Sigmoid colon (tissue), 4 donors: ENCODE data around the gene UCMA.

Source experiments
- EP300 ChIP-seq, 4 donors: sonication (generic); formaldehyde crosslinking; IDR thresholded peaks; one replicate each; pipeline ENCODE4 v1.6.1; 2017; ENCODE audit warnings: antibody characterized with exemption in 4 of 4
- POLR2A ChIP-seq, 2 donors: fragments of 450-650 bp; IDR thresholded peaks; one replicate each; pipeline ENCODE4 v1.6.1; 2016; ENCODE audit warnings: antibody characterized with exemption in 2 of 2, mild to moderate bottlenecking in 2 of 2, moderate library complexity in 2 of 2
- POLR2AphosphoS5 ChIP-seq, 4 donors: sonication (generic); formaldehyde crosslinking; IDR thresholded peaks; one replicate each; pipeline ENCODE4 v1.6.1; 2017; ENCODE audit warnings: antibody characterized with exemption in 4 of 4
- TF ChIP-seq, protein P1 (sequence below), 4 experiments: fragments of 450-650 bp in 3 of 4; fragments of 200-600 bp in 1 of 4; IDR thresholded peaks; one replicate each; pipeline ENCODE4 v1.5.1; 2016 to 2019; ENCODE audit warnings: antibody characterized with exemption in 4 of 4, mild to moderate bottlenecking in 3 of 4, moderate library complexity in 2 of 4

- TF ChIP-seq, protein P1, sequence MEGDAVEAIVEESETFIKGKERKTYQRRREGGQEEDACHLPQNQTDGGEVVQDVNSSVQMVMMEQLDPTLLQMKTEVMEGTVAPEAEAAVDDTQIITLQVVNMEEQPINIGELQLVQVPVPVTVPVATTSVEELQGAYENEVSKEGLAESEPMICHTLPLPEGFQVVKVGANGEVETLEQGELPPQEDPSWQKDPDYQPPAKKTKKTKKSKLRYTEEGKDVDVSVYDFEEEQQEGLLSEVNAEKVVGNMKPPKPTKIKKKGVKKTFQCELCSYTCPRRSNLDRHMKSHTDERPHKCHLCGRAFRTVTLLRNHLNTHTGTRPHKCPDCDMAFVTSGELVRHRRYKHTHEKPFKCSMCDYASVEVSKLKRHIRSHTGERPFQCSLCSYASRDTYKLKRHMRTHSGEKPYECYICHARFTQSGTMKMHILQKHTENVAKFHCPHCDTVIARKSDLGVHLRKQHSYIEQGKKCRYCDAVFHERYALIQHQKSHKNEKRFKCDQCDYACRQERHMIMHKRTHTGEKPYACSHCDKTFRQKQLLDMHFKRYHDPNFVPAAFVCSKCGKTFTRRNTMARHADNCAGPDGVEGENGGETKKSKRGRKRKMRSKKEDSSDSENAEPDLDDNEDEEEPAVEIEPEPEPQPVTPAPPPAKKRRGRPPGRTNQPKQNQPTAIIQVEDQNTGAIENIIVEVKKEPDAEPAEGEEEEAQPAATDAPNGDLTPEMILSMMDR (IDR thresholded peaks at IDR 0.05): no peak
- TF ChIP-seq POLR2A (IDR thresholded peaks at IDR 0.05) (no peak), POLR2AphosphoS5 (IDR thresholded peaks at IDR 0.05) (no peak), EP300 (IDR thresholded peaks at IDR 0.05) (no peak)
Observed at GRCh38 chr10:13234172-13234571, at the start of gene UCMA.
